Smooth muscle cell (in vitro differentiated cells): Measurements from ENCODE around the gene KLRC3. TPM values are rescaled to one million over a fixed set of nuclear protein-coding genes. Genes with fewer than 3 reads are reported as not detected.
"Not testable (repeated sequence)": the region's sequence is repeated elsewhere in the genome, so short reads cannot be mapped to it uniquely, and the experiment has no call there.

Experiments
- DNase-seq: peaks from one replicate; lab custom pipeline; 2025; ENCODE audit not compliant: unreplicated experiment; lab: John Stamatoyannopoulos, UW
- H2AFZ ChIP-seq: fragments of 200-600 bp; sonication (generic); 2 replicates; pipeline ENCODE4 v1.6.0; 2016; ENCODE audit warnings: antibody characterized with exemption, low read depth, mild to moderate bottlenecking
- H3F3A ChIP-seq: fragments of 200-600 bp; sonication (generic); 2 replicates; pipeline ENCODE4 v1.6.0; 2017; ENCODE audit warnings: antibody characterized with exemption, low read depth
- H3K27ac ChIP-seq: fragments of 200-600 bp; sonication (generic); 2 replicates; pipeline ENCODE4 v1.5.1; 2016; ENCODE audit warnings: low read depth, mild to moderate bottlenecking
- H3K27me3 ChIP-seq: fragments of 200-600 bp; sonication (generic); 2 replicates; pipeline ENCODE4 v1.6.1; 2016; ENCODE audit warnings: low read depth, mild to moderate bottlenecking
- H3K36me3 ChIP-seq: fragments of 200-600 bp; sonication (generic); 2 replicates; pipeline ENCODE4 v1.5.1; 2016; ENCODE audit warnings: low read depth
- H3K4me1 ChIP-seq: fragments of 200-600 bp; sonication (generic); 2 replicates; pipeline ENCODE4 v1.5.1; 2016; ENCODE audit warnings: low read depth
- H3K4me2 ChIP-seq: fragments of 200-600 bp; sonication (generic); 2 replicates; pipeline ENCODE4 v1.6.0; 2016; ENCODE audit warnings: mild to moderate bottlenecking
- H3K4me3 ChIP-seq: fragments of 200-600 bp; sonication (generic); 2 replicates; pipeline ENCODE4 v1.5.1; 2016; ENCODE audit warnings: mild to moderate bottlenecking
- H3K79me2 ChIP-seq: fragments of 200-600 bp; sonication (generic); 2 replicates; pipeline ENCODE4 v1.6.0; 2016; ENCODE audit warnings: low read depth, mild to moderate bottlenecking
- H3K9ac ChIP-seq: fragments of 200-600 bp; sonication (generic); 2 replicates; pipeline ENCODE4 v1.6.0; 2016; ENCODE audit warnings: low read depth
- H3K9me3 ChIP-seq: fragments of 200-600 bp; sonication (generic); replicated peaks from 2 replicates; pipeline ENCODE4 v1.5.1; 2016; ENCODE audit warnings: low read depth
- H4K20me1 ChIP-seq: fragments of 200-600 bp; sonication (generic); 2 replicates; pipeline ENCODE4 v1.6.0; 2016; ENCODE audit warnings: low read depth
- CTCF ChIP-seq: fragments of 200-600 bp; sonication (generic); IDR thresholded peaks from 2 replicates; pipeline ENCODE4 v1.5.1; 2017; ENCODE audit warnings: borderline replicate concordance, mild to moderate bottlenecking, antibody characterized with exemption; ENCODE audit not compliant: insufficient read depth, poor library complexity, severe bottlenecking
- WGBS: methylation state at CpG from one replicate; pipeline ENCODE4 v1.1.7; 2016; ENCODE audit warnings: low lambda C conversion rate; 5-methylcytosine and 5-hydroxymethylcytosine counted together
- polyA plus RNA-seq: library from polyadenylated mRNA; unstranded; fragments of >200 nt; fragmentation: Nextera tagmentation; extraction: Ambion mirVana; gene quantifications from 2 replicates; pipeline ENCODE4 v1.2.1, GENCODE V29; 2016
- total RNA-seq: library from RNA; depleted of rRNA; stranded (reverse); fragments of >200 nt; gene quantifications from 2 replicates; pipeline ENCODE4 v1.2.3, GENCODE V29; 2014

KLRC3 gene
- total and polyA plus RNA-seq, 2 experiments from 2014 or later, result not detected

GRCh38 chr12:10424260-10424899, 4.0 kb upstream of the KLRC3 start:
- H3K9ac ChIP-seq, H3K79me2 ChIP-seq, H4K20me1 ChIP-seq, H3K27ac ChIP-seq, H3K4me1 ChIP-seq, H3K27me3 ChIP-seq, H3K4me2 ChIP-seq, H2AFZ ChIP-seq, H3K4me3 ChIP-seq, H3K9me3 ChIP-seq, H3F3A ChIP-seq, DNase-seq, H3K36me3 ChIP-seq: not testable (repeated sequence)
- 0% methylated on average over 1 of the region's 1 CpG for WGBS

DNA sequence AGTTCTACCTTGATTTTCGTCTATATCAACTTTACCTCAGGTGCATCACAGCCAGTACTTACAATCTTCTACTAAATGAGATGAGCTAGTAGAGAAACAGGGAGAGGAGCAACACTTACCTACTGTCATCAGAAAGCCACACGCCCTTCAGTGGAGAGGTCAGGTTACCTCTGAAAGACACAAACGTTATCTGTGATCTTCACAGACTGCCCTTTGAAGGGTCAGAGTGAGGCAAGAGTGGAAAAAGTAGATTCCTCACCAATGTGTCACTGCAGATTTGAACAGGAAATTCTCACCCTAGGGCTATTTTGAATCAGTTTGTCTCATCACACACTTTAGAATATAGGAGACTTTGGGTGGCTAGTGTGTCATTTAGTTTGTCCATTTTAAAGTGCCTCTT, 1.8 kb upstream of the KLRC3 start:
- H3K27ac ChIP-seq, H3K4me1 ChIP-seq, H3K4me2 ChIP-seq, H3K9me3 ChIP-seq, H3K36me3 ChIP-seq, H4K20me1 ChIP-seq, H3F3A ChIP-seq, H3K9ac ChIP-seq, H3K4me3 ChIP-seq, H3K27me3 ChIP-seq, DNase-seq, H2AFZ ChIP-seq, H3K79me2 ChIP-seq: not testable (repeated sequence)
- 23% methylated on average over 2 of the region's 3 CpGs for WGBS

- Histone ChIP-seq H3K9ac (no peak within 1 kb of the TSS), H3F3A (no peaks in the 10 kb centered on the region), H3K4me3 (no peak within 1 kb of the TSS), H3K36me3 (no peaks in the 10 kb centered on the region), H4K20me1 (no peaks in the 10 kb centered on the region), H3K4me2 (no peak within 1 kb of the TSS), H3K9me3 (no peaks in the 10 kb centered on the region), H3K79me2 (no peaks in the 10 kb centered on the region), H3K4me1 (no peaks in the 10 kb centered on the region), H2AFZ (no peak within 1 kb of the TSS), H3K27ac (no peak within 1 kb of the TSS), H3K27me3 (no peaks in the 10 kb centered on the region)
- no peak for TF ChIP-seq CTCF
- no peak for DNase-seq
- 0% methylated on average over 1 of the region's 1 CpG for WGBS
Measured at GRCh38 chr12:10409392-10409791, 11.0 kb downstream of the KLRC3 start, which contains the start of gene KLRC4. TSS of gene KLRC4 (minus strand) at chr12:10409757. CDS start at chr12:10409575, 182 bp downstream.

DNA sequence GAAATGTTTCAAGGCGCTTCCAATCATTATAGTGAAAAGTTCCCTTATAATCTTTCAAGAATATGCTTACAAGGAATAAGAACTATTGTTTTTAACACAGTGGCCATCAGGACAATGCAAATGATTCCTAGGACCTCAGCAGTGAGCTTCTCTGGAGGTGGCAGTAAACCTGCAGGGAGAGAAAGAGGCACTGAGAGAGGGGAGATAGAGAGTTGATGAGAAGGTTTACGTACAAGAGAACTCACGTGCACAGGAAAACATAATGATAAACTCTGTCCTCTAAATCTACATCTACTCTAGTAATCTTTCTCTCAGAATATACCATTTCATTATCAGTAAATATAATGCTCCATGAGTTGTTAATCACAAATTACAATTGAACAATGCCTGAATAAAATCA, 11.6 kb downstream of the KLRC3 start:
- Histone ChIP-seq H3K4me1 (no peaks in the 10 kb centered on the region), H3K36me3 (no peaks in the 10 kb centered on the region), H2AFZ (no peak overlapping the region), H3K79me2 (no peaks in the 10 kb centered on the region), H3K27me3 (no peaks in the 10 kb centered on the region), H3K9me3 (no peaks in the 10 kb centered on the region), H3K9ac (no peak overlapping the region), H3K4me2 (no peak overlapping the region), H3F3A (no peaks in the 10 kb centered on the region), H4K20me1 (no peaks in the 10 kb centered on the region), H3K4me3 (no peak overlapping the region), H3K27ac (no peak overlapping the region)
- WGBS, result 87% methylated on average over 3 of the region's 3 CpGs
- no peak for TF ChIP-seq CTCF
- DNase-seq, result no peak

DNA sequence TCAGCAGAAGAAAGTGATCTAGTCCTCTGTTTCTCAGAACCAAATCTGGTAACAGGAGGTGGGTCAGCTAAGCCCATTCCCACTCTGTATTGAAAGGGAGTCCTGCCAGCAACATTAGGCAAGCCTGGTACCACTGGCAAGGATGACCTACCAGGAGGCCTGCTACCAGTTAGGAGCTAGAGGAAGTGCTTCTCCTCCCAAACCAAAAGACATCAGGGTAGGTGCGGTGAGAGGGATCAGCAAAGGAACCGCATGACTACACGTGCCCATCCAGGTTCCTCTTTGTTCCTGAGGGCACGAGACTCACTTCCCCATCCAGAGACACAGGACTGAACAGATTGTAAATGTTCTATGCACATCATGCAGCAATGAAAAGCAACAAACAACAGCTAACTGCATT, 13.7 kb downstream of the KLRC3 start:
- no peak overlapping the region for H3K27ac ChIP-seq
- H2AFZ ChIP-seq, result no peak overlapping the region
- H3K36me3 ChIP-seq, result no peaks in the 10 kb centered on the region
- no peak for TF ChIP-seq CTCF
- no peaks in the 10 kb centered on the region for H3K9me3 ChIP-seq
- no peaks in the 10 kb centered on the region for H3K4me1 ChIP-seq
- no peak overlapping the region for H3K4me2 ChIP-seq
- 92% methylated on average over 4 of the region's 4 CpGs for WGBS
- no peaks in the 10 kb centered on the region for H3F3A ChIP-seq
- H4K20me1 ChIP-seq, result no peaks in the 10 kb centered on the region
- no peaks in the 10 kb centered on the region for H3K27me3 ChIP-seq
- DNase-seq, result no peak
- no peaks in the 10 kb centered on the region for H3K79me2 ChIP-seq
- no peak overlapping the region for H3K9ac ChIP-seq
- no peak overlapping the region for H3K4me3 ChIP-seq
